ENCODE data around the gene AMDHD2.

AMDHD2 gene

GRCh38 chr16:2498531-2499253 lies 21.5 kb upstream of the AMDHD2 start:
- no peak for DNase-seq (ENCODE audit: low read depth in 2 of 2, low spot score in 1 of 2)

GRCh38 chr16:2499454-2499853 lies 20.7 kb upstream of the AMDHD2 start:
- no peak for DNase-seq (ENCODE audit: low read depth in 2 of 2, low spot score in 1 of 2)

- no peak for DNase-seq (ENCODE audit: low read depth in 2 of 2, low spot score in 1 of 2)
Measured at GRCh38 chr16:2499890-2500429, 20.2 kb upstream of the AMDHD2 start.

GRCh38 chr16:2500430-2500917 lies 19.7 kb upstream of the AMDHD2 start:
- no peak for DNase-seq (ENCODE audit: low read depth in 2 of 2, low spot score in 1 of 2)

- DNase-seq (ENCODE audit: low read depth in 2 of 2, low spot score in 1 of 2) = peak; percentile 57 to 66
Measured at GRCh38 chr16:2500918-2501750, 19.0 kb upstream of the AMDHD2 start.

- no peak for DNase-seq (ENCODE audit: low read depth in 2 of 2, low spot score in 1 of 2)
Measured at GRCh38 chr16:2501946-2502895, 17.9 kb upstream of the AMDHD2 start.

- DNase-seq (ENCODE audit: low read depth in 2 of 2, low spot score in 1 of 2) = no peak
Measured at GRCh38 chr16:2505695-2506094, 14.5 kb upstream of the AMDHD2 start.

GRCh38 chr16:2507052-2507659 lies 13.0 kb upstream of the AMDHD2 start:
- DNase-seq (ENCODE audit: low read depth in 2 of 2, low spot score in 1 of 2) = no peak

GRCh38 chr16:2507665-2508064 lies 12.5 kb upstream of the AMDHD2 start:
- no peak for DNase-seq (ENCODE audit: low read depth in 2 of 2, low spot score in 1 of 2)

- no peak for DNase-seq (ENCODE audit: low read depth in 2 of 2, low spot score in 1 of 2)
Measured at GRCh38 chr16:2508722-2509400, 11.3 kb upstream of the AMDHD2 start.

- DNase-seq (ENCODE audit: low read depth in 2 of 2, low spot score in 1 of 2) = no peak
Measured at GRCh38 chr16:2511128-2511800, 8.9 kb upstream of the AMDHD2 start.

GRCh38 chr16:2511996-2512734 lies 8.0 kb upstream of the AMDHD2 start:
- no peak for DNase-seq (ENCODE audit: low read depth in 2 of 2, low spot score in 1 of 2)

GRCh38 chr16:2512735-2513404 lies 7.3 kb upstream of the AMDHD2 start:
- no peak for DNase-seq (ENCODE audit: low read depth in 2 of 2, low spot score in 1 of 2)

- peak; percentile 72 to 80 for DNase-seq (ENCODE audit: low read depth in 2 of 2, low spot score in 1 of 2)
Measured at GRCh38 chr16:2513405-2514332, 6.5 kb upstream of the AMDHD2 start, which contains the start of gene ATP6V0C. Gene ATP6V0C, plus strand, starts transcription at chr16:2513952. Its CDS starts 152 bp downstream, at chr16:2514104.

- no peak for DNase-seq (ENCODE audit: low read depth in 2 of 2, low spot score in 1 of 2)
Measured at GRCh38 chr16:2514333-2515179, 5.6 kb upstream of the AMDHD2 start.

Measured in stimulated activated CD8-positive, alpha-beta memory T cell treated with anti-CD3 and anti-CD28 coated beads, Interleukin-4, amount 100 ng/mL, for 4 hours (primary cell).